Prostate gland (tissue), 2 donors: ENCODE results near the gene RND3.

Experiments
- CTCF ChIP-seq, 4 experiments: fragments of 200-600 bp in 2 of 4; fragments of 450-650 bp in 2 of 4; sonication (generic) in 2 of 4; IDR thresholded peaks; 1 replicate in 3 of 4; 2 replicates in 1 of 4; pipeline ENCODE4 v1.5.1; 2016 to 2019; ENCODE audit warnings: antibody characterized with exemption in 4 of 4, mild to moderate bottlenecking in 2 of 4, moderate library complexity in 2 of 4
- POLR2A ChIP-seq: fragments of 450-650 bp; IDR thresholded peaks from one replicate; pipeline ENCODE4 v1.6.1; 2016; ENCODE audit warnings: antibody characterized with exemption, mild to moderate bottlenecking
- POLR2AphosphoS5 ChIP-seq: sonication (generic); formaldehyde crosslinking; IDR thresholded peaks from one replicate; pipeline ENCODE4 v1.6.1; 2017; ENCODE audit warnings: antibody characterized with exemption

GRCh38 chr2:150476286-150476685 is 11.2 kb downstream of the RND3 start:
- no peak for TF ChIP-seq POLR2AphosphoS5
- TF ChIP-seq CTCF (IDR thresholded peaks at IDR 0.05): no peak
- TF ChIP-seq POLR2A: no peak
